Measurements from ENCODE around the gene KCTD19. TPM values are rescaled to one million over a fixed set of nuclear protein-coding genes. Genes with fewer than 3 reads are reported as not detected.
"Not testable (repeated sequence)": the region's sequence is repeated elsewhere in the genome, so short reads cannot be mapped to it uniquely, and the experiment has no call there.

The KCTD19 gene
- total and polyA plus RNA-seq, 4 donors: 0.07 to 5.1 (median 0.32) TPM

DNA sequence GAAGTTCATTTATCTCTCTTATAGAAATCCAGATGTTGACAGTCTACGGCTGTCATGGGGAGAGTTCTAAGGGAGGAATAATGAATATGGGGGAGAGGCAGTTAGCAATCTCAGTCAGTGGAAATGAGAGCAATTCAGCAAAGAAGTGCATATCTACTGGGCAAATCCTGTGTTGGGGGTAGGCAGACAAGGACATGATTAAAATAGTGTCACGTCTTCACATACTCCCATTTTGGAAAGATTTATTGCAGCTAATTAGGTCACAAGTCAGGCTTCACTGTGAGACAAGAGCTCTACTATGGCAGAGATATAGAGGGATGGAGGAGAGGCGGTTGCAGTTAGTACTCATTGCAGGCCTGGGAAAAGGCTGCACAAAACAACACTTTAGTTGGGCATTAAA is 29.9 kb upstream of the KCTD19 start:
- H3K4me1 ChIP-seq (ENCODE audit: control insufficient read depth in 5 of 5, insufficient read depth in 5 of 5, low read length in 5 of 5): no peaks in the 10 kb centered on the region
- WGBS, 2 donors: 89 to 91% methylated on average over 3 of the region's 3 CpGs
- H3K36me3 ChIP-seq (ENCODE audit: control insufficient read depth in 4 of 4, insufficient read depth in 4 of 4, low read length in 4 of 4): no peaks in the 10 kb centered on the region
- H3K4me3 ChIP-seq: no peak overlapping the region
- no peak overlapping the region for H3K27ac ChIP-seq (ENCODE audit: low read depth in 1 of 2, low read length in 1 of 2)
- ATAC-seq (ENCODE audit: insufficient read depth, low FRiP score): no peak
- no peaks in the 10 kb centered on the region for H3K9me3 ChIP-seq (ENCODE audit: control insufficient read depth in 4 of 4, insufficient read depth in 3 of 4, low read length in 3 of 4)
- H3K27me3 ChIP-seq (ENCODE audit: control insufficient read depth in 3 of 3, insufficient read depth in 3 of 3, low read length in 2 of 3): no peaks in the 10 kb centered on the region
- DNase-seq: no peak
- no peak overlapping the region for H3K9ac ChIP-seq (ENCODE audit: insufficient read depth in 1 of 2, low read length in 2 of 2)
- no peak for TF ChIP-seq CTCF (IDR thresholded peaks at IDR 0.05; ENCODE audit: control extremely low read depth, extremely low read depth)

DNA sequence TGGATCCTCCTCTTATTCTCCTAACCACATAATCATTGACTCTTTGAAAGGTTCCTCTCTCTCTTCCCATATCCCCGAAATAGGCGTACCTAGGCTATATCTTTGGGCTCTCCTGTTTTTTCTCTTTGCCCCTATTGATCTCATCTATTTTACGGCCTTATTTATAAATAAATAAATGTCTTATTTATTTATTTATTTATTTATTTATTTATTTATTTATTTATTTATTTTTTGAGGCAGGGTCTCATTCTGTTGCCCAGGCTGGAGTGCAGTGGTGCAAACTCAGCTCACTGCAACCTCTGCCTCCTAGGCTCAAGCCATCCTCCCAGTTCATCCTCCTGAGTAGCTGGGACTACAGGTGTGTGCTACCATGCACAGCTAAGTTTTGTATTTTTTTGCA is 25.9 kb upstream of the KCTD19 start:
- WGBS, 2 donors: 96% methylated on average over 3 of the region's 3 CpGs
- DNase-seq; H3K4me1 ChIP-seq (ENCODE audit: control insufficient read depth in 5 of 5, insufficient read depth in 5 of 5, low read length in 5 of 5); H3K9me3 ChIP-seq (ENCODE audit: control insufficient read depth in 4 of 4, insufficient read depth in 3 of 4, low read length in 3 of 4); H3K27me3 ChIP-seq (ENCODE audit: control insufficient read depth in 3 of 3, insufficient read depth in 3 of 3, low read length in 2 of 3); H3K9ac ChIP-seq (ENCODE audit: insufficient read depth in 1 of 2, low read length in 2 of 2); ATAC-seq (ENCODE audit: insufficient read depth, low FRiP score); H3K36me3 ChIP-seq (ENCODE audit: control insufficient read depth in 4 of 4, insufficient read depth in 4 of 4, low read length in 4 of 4); H3K27ac ChIP-seq (ENCODE audit: low read depth in 1 of 2, low read length in 1 of 2); H3K4me3 ChIP-seq: not testable (repeated sequence)

DNA sequence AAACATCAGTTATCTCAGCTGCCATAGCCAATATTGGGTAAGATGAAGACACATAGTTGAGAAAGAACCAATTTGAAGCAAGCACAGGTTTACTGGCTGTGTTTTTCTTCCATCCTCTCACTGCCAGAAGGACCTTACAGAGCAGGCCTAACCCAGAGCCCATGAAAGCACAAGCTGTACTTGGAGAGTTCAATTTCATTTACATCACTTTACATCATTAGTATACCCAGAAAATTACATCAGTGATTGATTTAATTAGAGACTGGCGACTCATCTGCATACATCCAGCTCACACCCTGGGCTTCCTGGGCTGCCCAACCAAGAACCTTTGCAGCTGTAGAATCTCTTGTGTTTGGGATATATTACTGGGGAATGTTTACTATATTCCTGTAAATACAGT is 23.8 kb upstream of the KCTD19 start:
- no peak for ATAC-seq (ENCODE audit: insufficient read depth, low FRiP score)
- H3K27ac ChIP-seq (ENCODE audit: low read depth in 1 of 2, low read length in 1 of 2): no peak overlapping the region

GRCh38 chr16:67349172-67349571 is 22.6 kb upstream of the KCTD19 start:
- TF ChIP-seq CTCF (IDR thresholded peaks at IDR 0.05; ENCODE audit: control extremely low read depth, extremely low read depth): no peak
- H3K9me3 ChIP-seq (ENCODE audit: control insufficient read depth in 4 of 4, insufficient read depth in 3 of 4, low read length in 3 of 4): no peaks in the 10 kb centered on the region
- peaks cover 0 to 6% (median 0%) of the 10 kb centered on the region in 5 donors for H3K4me1 ChIP-seq (ENCODE audit: control insufficient read depth in 5 of 5, insufficient read depth in 5 of 5, low read length in 5 of 5)
- no peak overlapping the region for H3K4me3 ChIP-seq
- no peaks in the 10 kb centered on the region for H3K27me3 ChIP-seq (ENCODE audit: control insufficient read depth in 3 of 3, insufficient read depth in 3 of 3, low read length in 2 of 3)
- ATAC-seq (ENCODE audit: insufficient read depth, low FRiP score) (no peak), DNase-seq (no peak)
- H3K9ac ChIP-seq (ENCODE audit: insufficient read depth in 1 of 2, low read length in 2 of 2): no peak overlapping the region
- no peaks in the 10 kb centered on the region for H3K36me3 ChIP-seq (ENCODE audit: control insufficient read depth in 4 of 4, insufficient read depth in 4 of 4, low read length in 4 of 4)
- H3K27ac ChIP-seq (ENCODE audit: low read depth in 1 of 2, low read length in 1 of 2): no peak overlapping the region

More for the DNA sequence above, 23.8 kb upstream of the KCTD19 start:
- Histone ChIP-seq H3K27me3 (ENCODE audit: control insufficient read depth in 3 of 3, insufficient read depth in 3 of 3, low read length in 2 of 3) (no peaks in the 10 kb centered on the region), H3K9me3 (ENCODE audit: control insufficient read depth in 4 of 4, insufficient read depth in 3 of 4, low read length in 3 of 4) (no peaks in the 10 kb centered on the region), H3K36me3 (ENCODE audit: control insufficient read depth in 4 of 4, insufficient read depth in 4 of 4, low read length in 4 of 4) (no peaks in the 10 kb centered on the region), H3K9ac (ENCODE audit: insufficient read depth in 1 of 2, low read length in 2 of 2) (no peak overlapping the region), H3K4me3 (no peak overlapping the region), H3K4me1 (ENCODE audit: control insufficient read depth in 5 of 5, insufficient read depth in 5 of 5, low read length in 5 of 5) (peaks cover 0 to 6% (median 0%) of the 10 kb centered on the region in 5 donors)
- DNase-seq: no peak
- TF ChIP-seq CTCF (IDR thresholded peaks at IDR 0.05; ENCODE audit: control extremely low read depth, extremely low read depth): no peak
- 92 to 95% methylated on average over 1 of the region's 1 CpG for WGBS, 2 donors
